Neutrophil (primary cell): ENCODE measurements around the gene NOC4L.

Experiments
- H3K27ac ChIP-seq: fragments of 200-600 bp; sonication (generic); 2 replicates; pipeline ENCODE4 v1.5.1; 2016; ENCODE audit warnings: mild to moderate bottlenecking, moderate library complexity
- H3K27me3 ChIP-seq: fragments of 200-600 bp; sonication (generic); 2 replicates; pipeline ENCODE4 v1.6.0; 2016; ENCODE audit warnings: mild to moderate bottlenecking
- H3K36me3 ChIP-seq: fragments of 200-600 bp; sonication (generic); 2 replicates; pipeline ENCODE4 v1.5.1; 2017
- H3K4me1 ChIP-seq, 2 experiments: fragments of 200-600 bp in 1 of 2; sonication (generic) in 1 of 2; 1 replicate in 1 of 2; 2 replicates in 1 of 2; pipeline versions ENCODE4 v1.5.1 to v1.6.1; 2013 to 2016; ENCODE audit warnings: low read depth in 1 of 2, low read length in 1 of 2, mild to moderate bottlenecking in 1 of 2, moderate library complexity in 1 of 2; ENCODE audit not compliant: control insufficient read depth in 1 of 2, insufficient read depth in 1 of 2
- H3K4me3 ChIP-seq, 2 experiments: fragments of 200-600 bp in 1 of 2; sonication (generic) in 1 of 2; 1 replicate in 1 of 2; 2 replicates in 1 of 2; pipeline ENCODE4 v1.5.1; 2013 to 2016; ENCODE audit warnings: low read depth in 1 of 2, low read length in 1 of 2, mild to moderate bottlenecking in 1 of 2, moderate library complexity in 1 of 2
- H3K9me3 ChIP-seq: fragments of 200-600 bp; sonication (generic); 2 replicates; pipeline ENCODE4 v1.5.1; 2016
- TF ChIP-seq, protein P1 (sequence below): fragments of 200-600 bp; sonication (generic); IDR thresholded peaks from 2 replicates; pipeline ENCODE4 v1.5.1; 2016; ENCODE audit warnings: antibody characterized with exemption

Gene NOC4L

DNA sequence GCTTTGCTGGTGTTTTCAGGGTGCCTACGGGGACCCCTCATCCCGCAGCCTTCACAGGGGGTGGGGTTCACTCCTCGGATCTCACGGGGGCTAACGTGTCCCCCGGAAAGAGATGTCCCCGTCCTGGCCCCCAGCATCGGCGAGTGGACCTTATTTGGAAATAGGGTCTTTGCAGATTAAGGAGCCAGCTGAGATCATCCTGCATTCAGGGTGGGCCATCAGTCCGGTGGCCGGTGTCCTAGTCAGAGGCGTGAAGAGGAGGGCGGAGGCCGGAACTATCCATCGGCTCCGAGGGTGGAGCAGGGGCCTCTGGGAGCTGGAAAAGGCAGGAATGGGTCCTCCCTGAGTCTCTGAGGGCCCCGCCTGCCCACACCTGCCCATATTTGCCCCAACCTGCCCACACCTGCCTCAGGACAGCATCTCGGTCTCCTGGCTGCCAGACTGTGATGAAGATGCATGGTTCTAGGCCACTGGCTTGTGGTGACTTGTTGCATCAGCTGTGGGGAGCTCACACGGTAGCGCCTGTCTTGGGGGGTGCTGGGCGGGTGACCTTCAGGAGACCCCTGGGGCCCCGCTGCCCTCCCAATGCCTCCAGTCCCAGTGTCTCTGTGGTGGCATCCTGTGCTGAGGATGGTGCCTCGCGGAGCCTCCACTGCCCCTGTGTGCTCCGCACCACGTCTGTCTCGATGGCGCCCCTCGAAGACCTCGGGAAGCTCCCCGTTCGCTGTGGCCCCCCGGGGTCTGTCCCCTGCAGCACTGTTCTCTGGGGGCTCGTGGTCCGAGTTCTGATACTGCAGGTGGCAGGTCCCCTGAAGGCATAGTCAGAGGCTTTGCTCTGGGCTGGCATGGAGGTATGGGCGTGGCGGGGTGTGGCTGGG is 14.7 kb downstream of the NOC4L start:
- H3K27me3 ChIP-seq, result peaks cover 5% of the 10 kb centered on the region
- no peaks in the 10 kb centered on the region for H3K36me3 ChIP-seq
- H3K9me3 ChIP-seq, result no peaks in the 10 kb centered on the region
- H3K4me1 ChIP-seq, result peaks cover 17 to 21% of the 10 kb centered on the region in 2 experiments
- TF ChIP-seq, protein P1, sequence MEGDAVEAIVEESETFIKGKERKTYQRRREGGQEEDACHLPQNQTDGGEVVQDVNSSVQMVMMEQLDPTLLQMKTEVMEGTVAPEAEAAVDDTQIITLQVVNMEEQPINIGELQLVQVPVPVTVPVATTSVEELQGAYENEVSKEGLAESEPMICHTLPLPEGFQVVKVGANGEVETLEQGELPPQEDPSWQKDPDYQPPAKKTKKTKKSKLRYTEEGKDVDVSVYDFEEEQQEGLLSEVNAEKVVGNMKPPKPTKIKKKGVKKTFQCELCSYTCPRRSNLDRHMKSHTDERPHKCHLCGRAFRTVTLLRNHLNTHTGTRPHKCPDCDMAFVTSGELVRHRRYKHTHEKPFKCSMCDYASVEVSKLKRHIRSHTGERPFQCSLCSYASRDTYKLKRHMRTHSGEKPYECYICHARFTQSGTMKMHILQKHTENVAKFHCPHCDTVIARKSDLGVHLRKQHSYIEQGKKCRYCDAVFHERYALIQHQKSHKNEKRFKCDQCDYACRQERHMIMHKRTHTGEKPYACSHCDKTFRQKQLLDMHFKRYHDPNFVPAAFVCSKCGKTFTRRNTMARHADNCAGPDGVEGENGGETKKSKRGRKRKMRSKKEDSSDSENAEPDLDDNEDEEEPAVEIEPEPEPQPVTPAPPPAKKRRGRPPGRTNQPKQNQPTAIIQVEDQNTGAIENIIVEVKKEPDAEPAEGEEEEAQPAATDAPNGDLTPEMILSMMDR, result no peak
- no peak overlapping the region for H3K4me3 ChIP-seq
- no peak overlapping the region for H3K27ac ChIP-seq

DNA sequence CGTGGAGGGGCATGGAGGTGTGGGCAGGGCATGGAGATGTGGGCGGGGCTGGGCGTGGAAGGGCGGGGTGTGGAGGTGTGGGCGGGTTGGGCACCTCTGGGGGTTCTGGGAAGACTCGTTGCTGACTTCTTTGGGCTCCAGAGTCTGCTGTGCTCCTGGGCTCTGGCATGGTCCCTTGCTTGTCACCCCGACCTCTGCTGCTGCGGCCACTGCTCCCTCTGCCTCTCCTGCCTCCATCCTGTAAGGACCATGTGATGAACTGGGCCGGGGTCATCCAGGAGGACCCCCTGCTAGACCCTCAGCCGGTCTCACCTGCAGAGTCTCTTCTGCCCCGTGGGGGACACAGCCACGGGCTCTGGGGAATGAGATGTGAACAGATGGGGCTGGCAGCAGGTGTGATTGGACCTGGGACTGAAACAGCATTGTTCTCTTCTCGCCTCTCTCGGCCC is 15.3 kb downstream of the NOC4L start:
- Histone ChIP-seq H3K9me3 (no peaks in the 10 kb centered on the region), H3K4me1 (peaks cover 13 to 18% of the 10 kb centered on the region in 2 experiments), H3K27ac (no peak overlapping the region), H3K4me3 (no peak overlapping the region), H3K36me3 (no peaks in the 10 kb centered on the region), H3K27me3 (peaks cover 11% of the 10 kb centered on the region)
- TF ChIP-seq, protein P1, result no peak

DNA sequence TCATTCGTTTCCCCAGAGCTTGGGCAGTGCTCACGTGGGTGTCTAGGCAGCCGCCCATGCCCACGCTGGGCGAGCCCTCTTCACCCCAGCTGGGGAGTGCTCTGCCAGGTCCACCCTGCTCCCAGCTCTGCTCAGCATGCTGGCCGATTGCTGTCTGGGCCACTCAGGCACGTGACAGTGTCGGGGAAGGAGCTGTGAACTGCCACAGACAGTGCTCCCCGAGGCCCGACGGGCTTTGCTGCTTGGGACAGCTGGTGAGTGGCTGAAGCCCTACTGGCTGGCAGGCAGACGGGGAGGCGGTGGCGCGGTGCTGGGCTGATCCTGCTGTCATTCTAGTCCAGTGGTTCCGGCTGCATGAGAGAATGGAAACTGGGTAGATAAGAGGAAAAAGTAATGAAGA is 15.8 kb downstream of the NOC4L start:
- TF ChIP-seq, protein P1, result no peak
- H3K36me3 ChIP-seq, result no peaks in the 10 kb centered on the region
- H3K4me1 ChIP-seq, result peaks cover 13 to 18% of the 10 kb centered on the region in 2 experiments
- peaks cover 11% of the 10 kb centered on the region for H3K27me3 ChIP-seq
- H3K4me3 ChIP-seq, result no peak overlapping the region
- H3K27ac ChIP-seq, result no peak overlapping the region
- no peaks in the 10 kb centered on the region for H3K9me3 ChIP-seq

DNA sequence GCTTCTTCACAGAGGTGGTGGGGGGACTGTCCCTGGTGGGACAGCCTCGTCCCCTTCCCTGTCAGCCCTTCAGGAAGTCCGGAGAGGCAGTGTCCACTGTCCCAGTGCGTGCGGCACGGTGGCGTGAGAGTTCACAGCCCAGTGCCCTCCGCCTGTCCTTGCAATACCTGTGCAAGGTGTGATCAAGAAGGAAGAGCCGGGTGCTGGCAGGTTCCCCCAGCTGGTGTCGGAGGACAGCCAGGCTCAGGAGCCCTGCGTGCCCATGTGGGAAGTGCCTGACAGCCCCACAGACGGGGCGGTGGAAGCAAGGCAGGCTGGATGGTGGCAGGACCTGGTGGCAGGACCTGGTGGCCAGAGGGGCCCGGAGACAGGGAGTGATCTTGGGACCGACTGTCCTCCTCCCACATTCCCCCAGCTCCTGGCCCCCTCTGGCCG is 16.4 kb downstream of the NOC4L start:
- Histone ChIP-seq H3K4me1 (peaks cover 13 to 18% of the 10 kb centered on the region in 2 experiments), H3K4me3 (no peak overlapping the region), H3K36me3 (no peaks in the 10 kb centered on the region), H3K9me3 (no peaks in the 10 kb centered on the region), H3K27me3 (peaks cover 11% of the 10 kb centered on the region), H3K27ac (no peak overlapping the region)
- TF ChIP-seq, protein P1, result no peak

DNA sequence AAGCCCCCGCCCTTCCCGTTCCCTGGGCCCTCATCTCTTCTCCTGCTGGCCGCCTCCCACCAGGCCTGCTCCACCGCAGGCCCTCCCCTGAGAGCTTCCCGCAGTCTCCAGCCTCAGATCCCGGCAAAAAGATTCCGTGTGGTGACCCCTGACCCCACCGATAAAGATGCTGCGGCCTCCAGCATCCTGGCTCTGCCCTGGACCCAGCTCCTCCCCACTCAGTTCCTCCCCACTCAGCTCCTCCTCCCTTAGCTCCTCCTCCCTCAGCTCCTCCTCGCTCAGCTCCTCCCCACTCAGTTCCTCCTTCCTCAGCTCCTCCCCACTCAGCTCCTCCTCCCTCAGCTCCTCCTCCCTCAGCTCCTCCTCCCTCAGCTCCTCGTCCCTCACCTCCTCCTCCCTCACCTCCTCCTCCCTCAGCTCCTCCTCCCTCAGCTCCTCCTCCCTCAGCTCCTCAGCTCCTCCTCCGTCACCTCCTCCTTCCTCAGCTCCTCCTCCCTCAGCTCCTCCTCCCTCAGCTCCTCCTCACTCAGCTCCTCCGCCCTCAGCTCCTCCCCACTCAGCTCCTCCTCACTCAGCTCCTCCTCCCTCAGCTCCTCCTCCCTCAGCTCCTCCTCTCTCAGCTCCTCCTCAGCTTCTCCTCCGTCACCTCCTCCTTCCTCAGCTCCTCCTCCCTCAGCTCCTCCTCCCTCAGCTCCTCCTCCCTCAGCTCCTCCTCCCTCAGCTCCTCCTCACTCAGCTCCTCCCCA is 17.0 kb downstream of the NOC4L start:
- no peak overlapping the region for H3K4me3 ChIP-seq
- peaks cover 13 to 18% of the 10 kb centered on the region in 2 experiments for H3K4me1 ChIP-seq
- H3K9me3 ChIP-seq, result no peaks in the 10 kb centered on the region
- peak overlapping the region; percentile 42 for H3K27ac ChIP-seq
- H3K27me3 ChIP-seq, result peaks cover 11% of the 10 kb centered on the region
- TF ChIP-seq, protein P1, result no peak
- no peaks in the 10 kb centered on the region for H3K36me3 ChIP-seq
